AG04450 (cell line): ENCODE measurements around the gene ATG14. TPM values are rescaled to one million over a fixed set of nuclear protein-coding genes. Genes with fewer than 3 reads are reported as not detected.

Source experiments
- CTCF ChIA-PET: fragments of 300-600, 350-600 bp; formaldehyde crosslinking; extraction: SDS; loops from one replicate; lab custom pipeline; 2022; ENCODE audit warnings: antibody characterized with exemption, inconsistent platforms; lab: Charles Lee
- POLR2A ChIA-PET: fragments of 350-600 bp; formaldehyde crosslinking; extraction: SDS; loops from one replicate; lab custom pipeline; 2021; ENCODE audit warnings: antibody characterized with exemption, inconsistent platforms; lab: Yijun Ruan, JAX
- DNase-seq: peaks from one replicate; pipeline ENCODE4 v3.0.0-alpha.2; 2011; ENCODE audit warnings: low read depth, low spot score
- H3K27ac ChIP-seq: one replicate; pipeline ENCODE4 v1.5.1; 2012; ENCODE audit warnings: low read depth, low read length, control low read depth
- H3K27me3 ChIP-seq: one replicate; pipeline ENCODE4 v1.6.0; 2012; ENCODE audit warnings: low read length; ENCODE audit not compliant: control insufficient read depth, insufficient read depth
- H3K4me3 ChIP-seq: 2 replicates; pipeline ENCODE4 v1.5.1; 2011; ENCODE audit warnings: mild to moderate bottlenecking, low read depth, low read length, control low read depth
- H3K9me3 ChIP-seq: 2 replicates; pipeline ENCODE4 v1.5.1; 2012; ENCODE audit warnings: low read length; ENCODE audit not compliant: control insufficient read depth, insufficient read depth
- polyA plus RNA-seq: library from polyadenylated mRNA; depleted of rRNA; stranded (reverse); fragments of >200 nt; gene quantifications from 2 replicates; pipeline ENCODE4 v1.2.3, GENCODE V29; 2011
- TF ChIP-seq, protein P1 (sequence below): IDR thresholded peaks from 2 replicates; pipeline ENCODE4 v1.5.1; 2011; ENCODE audit warnings: low read depth, low read length, control low read depth, inconsistent platforms

ATG14 gene
- polyA plus RNA-seq, 1 experiment: 14.9 TPM

DNA sequence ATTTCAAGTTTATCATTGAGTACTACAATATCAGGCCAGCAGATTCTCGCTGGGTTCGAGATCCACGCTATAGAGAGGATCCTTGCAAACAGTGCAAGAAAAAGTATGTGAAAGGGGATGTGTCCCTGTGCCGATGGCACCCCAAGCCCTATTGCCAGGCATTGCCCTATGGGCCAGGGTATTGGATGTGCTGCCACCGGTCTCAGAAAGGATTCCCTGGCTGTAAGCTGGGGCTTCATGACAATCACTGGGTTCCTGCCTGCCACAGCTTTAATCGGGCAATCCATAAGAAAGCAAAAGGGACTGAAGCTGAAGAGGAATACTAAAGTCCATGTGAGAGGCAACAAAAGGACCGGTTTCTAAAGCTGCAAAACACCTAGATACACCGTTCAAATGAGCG is 59.4 kb downstream of the ATG14 start:
- no peak overlapping the region for H3K27ac ChIP-seq
- ChIA-PET CTCF (interaction anchor here (1.0 kb wide), 1 partner anchor 139 kb away, joined by 3 read pairs; no protein-coding TSS in a partner anchor), POLR2A (no interaction called here)
- H3K9me3 ChIP-seq: no peaks in the 10 kb centered on the region
- no peaks in the 10 kb centered on the region for H3K27me3 ChIP-seq
- TF ChIP-seq, protein P1, sequence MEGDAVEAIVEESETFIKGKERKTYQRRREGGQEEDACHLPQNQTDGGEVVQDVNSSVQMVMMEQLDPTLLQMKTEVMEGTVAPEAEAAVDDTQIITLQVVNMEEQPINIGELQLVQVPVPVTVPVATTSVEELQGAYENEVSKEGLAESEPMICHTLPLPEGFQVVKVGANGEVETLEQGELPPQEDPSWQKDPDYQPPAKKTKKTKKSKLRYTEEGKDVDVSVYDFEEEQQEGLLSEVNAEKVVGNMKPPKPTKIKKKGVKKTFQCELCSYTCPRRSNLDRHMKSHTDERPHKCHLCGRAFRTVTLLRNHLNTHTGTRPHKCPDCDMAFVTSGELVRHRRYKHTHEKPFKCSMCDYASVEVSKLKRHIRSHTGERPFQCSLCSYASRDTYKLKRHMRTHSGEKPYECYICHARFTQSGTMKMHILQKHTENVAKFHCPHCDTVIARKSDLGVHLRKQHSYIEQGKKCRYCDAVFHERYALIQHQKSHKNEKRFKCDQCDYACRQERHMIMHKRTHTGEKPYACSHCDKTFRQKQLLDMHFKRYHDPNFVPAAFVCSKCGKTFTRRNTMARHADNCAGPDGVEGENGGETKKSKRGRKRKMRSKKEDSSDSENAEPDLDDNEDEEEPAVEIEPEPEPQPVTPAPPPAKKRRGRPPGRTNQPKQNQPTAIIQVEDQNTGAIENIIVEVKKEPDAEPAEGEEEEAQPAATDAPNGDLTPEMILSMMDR: no peak
- no peak overlapping the region for H3K4me3 ChIP-seq
- DNase-seq: no peak

DNA sequence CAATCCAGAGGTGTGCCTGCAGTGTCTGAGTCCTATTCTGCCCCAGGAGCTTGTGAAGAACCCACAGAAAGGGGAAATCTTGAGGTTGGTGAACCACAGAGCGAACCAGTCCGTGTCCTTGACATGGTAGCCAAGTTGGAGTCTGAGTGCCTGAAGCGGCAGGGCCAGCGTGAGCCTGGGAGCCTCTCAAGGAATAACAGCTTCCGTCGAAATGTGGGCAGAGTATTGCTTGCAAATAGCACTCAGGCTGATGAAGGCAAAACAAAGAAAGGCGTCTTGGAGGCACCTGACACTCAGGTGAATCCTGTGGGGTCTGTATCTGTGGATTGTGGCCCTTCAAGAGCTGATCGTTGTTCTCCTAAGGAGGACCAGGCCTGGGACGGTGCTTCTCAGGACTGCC is 60.5 kb downstream of the ATG14 start:
- H3K9me3 ChIP-seq: no peaks in the 10 kb centered on the region
- CTCF ChIA-PET: interaction anchor here (1.0 to 1.5 kb wide), 2 partner anchors 79 to 138 kb away, joined by 3 read pairs; no protein-coding TSS in a partner anchor
- no peak overlapping the region for H3K4me3 ChIP-seq
- no peak overlapping the region for H3K27ac ChIP-seq
- no peak for DNase-seq
- TF ChIP-seq, protein P1: no peak
- POLR2A ChIA-PET: no interaction called here
- H3K27me3 ChIP-seq: no peaks in the 10 kb centered on the region

DNA sequence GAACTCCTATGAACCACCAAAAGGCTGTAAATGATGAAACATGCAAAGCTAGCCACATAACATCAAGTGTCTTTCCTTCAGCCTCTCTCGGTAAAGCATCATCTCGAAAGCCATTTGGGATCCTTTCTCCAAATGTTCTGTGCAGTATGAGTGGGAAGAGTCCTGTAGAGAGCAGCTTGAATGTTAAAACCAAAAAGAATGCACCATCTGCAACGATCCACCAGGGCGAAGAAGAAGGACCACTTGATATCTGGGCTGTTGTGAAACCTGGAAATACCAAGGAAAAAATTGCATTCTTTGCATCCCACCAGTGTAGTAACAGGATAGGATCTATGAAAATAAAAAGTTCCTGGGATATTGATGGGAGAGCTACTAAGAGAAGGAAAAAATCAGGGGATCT is 61.2 kb downstream of the ATG14 start:
- no peaks in the 10 kb centered on the region for H3K9me3 ChIP-seq
- CTCF ChIA-PET: interaction anchor here (0.5 to 1.5 kb wide), 4 partner anchors 78 to 105 kb away, joined by 3 to 5 read pairs (median 4); partner anchors contain the start of gene FBXO34
- no peaks in the 10 kb centered on the region for H3K27me3 ChIP-seq
- POLR2A ChIA-PET: no interaction called here
- no peak overlapping the region for H3K27ac ChIP-seq
- H3K4me3 ChIP-seq: no peak overlapping the region
- DNase-seq: no peak
- TF ChIP-seq, protein P1: no peak

DNA sequence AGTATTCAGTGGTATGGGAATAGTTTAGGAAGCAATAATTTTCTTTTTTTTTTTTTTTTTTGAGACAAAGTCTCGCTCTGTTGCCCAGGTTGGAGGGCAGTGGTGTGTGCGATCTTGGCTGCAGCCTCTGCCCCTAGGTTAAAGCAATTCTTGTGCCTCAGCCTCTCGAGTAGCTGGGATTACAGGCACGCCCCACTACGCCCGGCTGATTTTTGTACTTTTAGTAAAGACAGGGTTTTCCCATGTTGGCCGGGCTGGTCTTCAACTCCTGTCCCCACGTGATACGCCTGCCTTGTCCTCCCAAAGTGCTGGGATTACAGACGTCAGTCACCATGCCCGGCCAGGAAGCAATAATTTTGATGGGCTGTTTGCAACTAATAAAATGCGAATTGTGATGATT is 62.1 kb downstream of the ATG14 start:
- ChIA-PET POLR2A (no interaction called here), CTCF (interaction anchor here (1.1 to 1.5 kb wide), 3 partner anchors 77 to 104 kb away, joined by 3 to 5 read pairs (median 3); partner anchors contain the start of gene FBXO34)
- TF ChIP-seq, protein P1: no peak
- no peaks in the 10 kb centered on the region for H3K9me3 ChIP-seq
- no peak overlapping the region for H3K4me3 ChIP-seq
- H3K27ac ChIP-seq: no peak overlapping the region
- no peak for DNase-seq
- H3K27me3 ChIP-seq: no peaks in the 10 kb centered on the region

DNA sequence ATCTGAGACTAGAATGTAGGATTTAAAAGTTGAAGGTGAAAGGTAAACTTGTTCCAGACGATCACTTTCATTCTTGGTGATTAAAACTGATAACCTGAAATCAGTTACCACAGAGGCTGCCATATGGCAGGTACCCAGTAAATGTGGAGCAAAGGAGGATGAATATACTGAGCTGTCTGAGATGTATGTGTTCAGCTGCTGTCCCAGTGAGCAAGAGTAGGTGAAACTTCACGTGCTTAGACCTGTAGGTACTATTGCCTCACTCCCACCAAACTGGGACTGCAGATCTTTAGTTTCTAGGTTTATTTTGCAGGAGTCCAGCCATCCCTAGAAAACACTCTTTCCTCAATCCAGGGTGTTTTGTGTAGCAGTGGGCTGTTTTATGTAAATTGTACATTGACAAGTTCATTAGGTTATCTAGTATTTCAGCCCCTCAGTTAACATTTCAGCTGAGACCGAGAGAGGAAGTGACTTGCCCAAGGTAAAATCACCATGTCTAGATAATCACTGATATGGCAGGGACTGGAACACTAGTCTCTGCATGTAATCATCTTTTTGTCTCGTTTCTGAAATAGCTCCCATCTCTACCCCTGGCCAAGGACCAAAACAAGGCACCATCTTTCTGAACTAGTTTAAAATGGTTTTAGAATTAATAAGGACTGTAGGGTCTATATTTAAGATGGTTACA is 62.7 kb downstream of the ATG14 start:
- Histone ChIP-seq H3K27me3 (no peaks in the 10 kb centered on the region), H3K4me3 (no peak overlapping the region), H3K27ac (no peak overlapping the region), H3K9me3 (no peaks in the 10 kb centered on the region)
- ChIA-PET CTCF (no interaction called here), POLR2A (no interaction called here)
- TF ChIP-seq, protein P1: no peak
- DNase-seq: no peak
